ENCODE measurements around the gene ADGRL1. TPM values are rescaled to one million over a fixed set of nuclear protein-coding genes. Genes with fewer than 3 reads are reported as not detected.

ADGRL1 gene
- total and polyA plus RNA-seq, 10 donors = 1.8 to 21.1 (median 12.4) TPM

- no peaks in the 10 kb centered on the region for H3K9me3 ChIP-seq
- H3K27ac ChIP-seq = peak overlapping the region in 2 of 8 donors; percentile 16 to 50
- 87 to 96% (median 90%) methylated on average over 8 of the region's 8 CpGs for WGBS, 5 donors
- no peak for DNase-seq
- peaks cover 5 to 64% (median 35%) of the 10 kb centered on the region in 6 donors for H3K4me1 ChIP-seq
- TF ChIP-seq POLR2A (IDR thresholded peaks at IDR 0.05) (no peak), POLR2AphosphoS5 (IDR thresholded peaks at IDR 0.05) (no peak), CTCF (IDR thresholded peaks at IDR 0.05 in 8 of 11, conservative IDR thresholded peaks at IDR 0.05 in 3 of 11) (no peak)
- H3K36me3 ChIP-seq = peaks cover 0 to 89% (median 61%) of the 10 kb centered on the region in 6 donors
- no peaks in the 10 kb centered on the region for H3K27me3 ChIP-seq (replicated peaks in 1 of 7)
- intact Hi-C loops (cut with DNase I; ENCODE audit: low total_unique reads) = no loop called here
- no peak overlapping the region for H3K4me3 ChIP-seq
Observed at GRCh38 chr19:14105680-14106079, 100.3 kb downstream of the ADGRL1 start.

- H3K4me1 ChIP-seq = peaks cover 5 to 43% (median 30%) of the 10 kb centered on the region in 6 donors
- H3K27ac ChIP-seq = peak overlapping the region in 5 of 8 donors; percentile 8 to 65 (median 28)
- H3K36me3 ChIP-seq = peaks cover 0 to 100% (median 78%) of the 10 kb centered on the region in 6 donors
- intact Hi-C loops (cut with DNase I; ENCODE audit: low total_unique reads) = no loop called here
- TF ChIP-seq POLR2AphosphoS5 (IDR thresholded peaks at IDR 0.05) (no peak), POLR2A (IDR thresholded peaks at IDR 0.05) (no peak), CTCF (IDR thresholded peaks at IDR 0.05 in 8 of 11, conservative IDR thresholded peaks at IDR 0.05 in 3 of 11) (no peak)
- H3K27me3 ChIP-seq (replicated peaks in 1 of 7) = no peaks in the 10 kb centered on the region
- 73 to 95% (median 85%) methylated on average over 1 of the region's 1 CpG for WGBS, 5 donors
- no peak for DNase-seq
- H3K9me3 ChIP-seq = no peaks in the 10 kb centered on the region
- H3K4me3 ChIP-seq = no peak overlapping the region
Observed at GRCh38 chr19:14103310-14103709, 102.7 kb downstream of the ADGRL1 start.

- Histone ChIP-seq H3K27me3 (replicated peaks in 1 of 7) (no peaks in the 10 kb centered on the region), H3K4me3 (no peak overlapping the region), H3K36me3 (peaks cover 0 to 100% (median 84%) of the 10 kb centered on the region in 6 donors), H3K27ac (peak overlapping the region in 6 of 8 donors; percentile 16 to 65 (median 54)), H3K4me1 (peaks cover 5 to 38% (median 27%) of the 10 kb centered on the region in 6 donors), H3K9me3 (no peaks in the 10 kb centered on the region)
- DNase-seq = no peak
- TF ChIP-seq POLR2A (IDR thresholded peaks at IDR 0.05) = no peak
- no peak for TF ChIP-seq CTCF (IDR thresholded peaks at IDR 0.05 in 8 of 11, conservative IDR thresholded peaks at IDR 0.05 in 3 of 11)
- TF ChIP-seq POLR2AphosphoS5 (IDR thresholded peaks at IDR 0.05) = peak in 1 of 3 donors; percentile 14
- WGBS, 5 donors = 70 to 79% (median 77%) methylated on average over 8 to 10 of the region's 10 CpGs
- intact Hi-C loops (cut with DNase I; ENCODE audit: low total_unique reads) = no loop called here
Observed at GRCh38 chr19:14102756-14103155, 103.2 kb downstream of the ADGRL1 start.

- Histone ChIP-seq H3K9me3 (no peaks in the 10 kb centered on the region), H3K27me3 (replicated peaks in 1 of 7) (no peaks in the 10 kb centered on the region), H3K27ac (peak overlapping the region in 6 of 8 donors; percentile 16 to 65 (median 54)), H3K36me3 (peaks cover 0 to 100% (median 87%) of the 10 kb centered on the region in 6 donors), H3K4me1 (peaks cover 5 to 32% (median 23%) of the 10 kb centered on the region in 6 donors), H3K4me3 (no peak overlapping the region)
- intact Hi-C loops (cut with DNase I; ENCODE audit: low total_unique reads) = no loop called here
- TF ChIP-seq CTCF (IDR thresholded peaks at IDR 0.05 in 8 of 11, conservative IDR thresholded peaks at IDR 0.05 in 3 of 11) (no peak), POLR2A (IDR thresholded peaks at IDR 0.05) (no peak), POLR2AphosphoS5 (IDR thresholded peaks at IDR 0.05) (no peak)
- no peak for DNase-seq
- 65 to 87% (median 76%) methylated on average over 10 to 11 of the region's 11 CpGs for WGBS, 5 donors
Observed at GRCh38 chr19:14102102-14102696, 103.8 kb downstream of the ADGRL1 start.

Measured in spleen (tissue), 11 donors.